GM21619 (cell line): ENCODE measurements around the gene PSMD1.
"Not testable (repeated sequence)": the region's sequence is repeated elsewhere in the genome, so short reads cannot be mapped to it uniquely, and the experiment has no call there.

Experiments
- ATAC-seq: cut with Tn5 transposase; IDR thresholded peaks from one replicate; pipeline ENCODE4 v1.9.1; 2021; ENCODE audit not compliant: unreplicated experiment

Gene PSMD1

DNA sequence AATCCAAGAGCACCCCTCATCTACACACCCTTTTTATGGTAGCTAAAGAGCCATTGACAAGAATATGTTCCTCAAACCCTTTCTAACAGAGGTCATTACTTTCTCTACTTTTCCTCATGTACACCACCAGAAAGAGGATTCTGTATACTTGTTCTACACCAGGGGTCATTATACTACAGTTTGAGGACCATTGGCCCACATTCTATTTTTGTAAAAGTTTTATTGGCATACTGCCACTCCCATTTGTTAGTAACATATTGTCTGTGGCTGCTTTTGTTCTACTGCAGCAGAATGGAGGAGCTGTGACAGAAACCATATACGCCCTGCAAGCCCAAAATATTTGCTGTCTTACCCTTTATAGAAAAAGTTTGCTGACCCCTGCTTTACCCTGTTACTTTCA is 53.9 kb downstream of the PSMD1 start:
- ATAC-seq, result no peak

DNA sequence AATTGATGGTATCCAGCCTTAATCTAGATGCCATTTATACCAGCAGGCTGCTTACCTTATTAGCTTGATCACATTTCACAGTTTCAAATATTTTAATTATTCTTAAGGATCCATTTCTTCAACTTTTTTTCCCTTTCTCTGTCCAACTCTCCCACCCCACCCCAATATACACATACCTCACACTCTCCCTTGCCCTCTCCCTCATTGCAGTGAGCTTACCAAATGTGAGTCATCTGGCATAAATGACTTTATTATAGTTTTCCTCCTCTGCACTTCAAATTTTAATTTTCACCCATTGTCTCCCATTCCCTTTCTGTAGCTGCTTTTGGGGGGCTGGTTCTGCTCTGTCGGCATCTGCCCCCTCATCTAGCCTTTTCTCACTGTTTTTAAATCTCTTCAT is 55.3 kb downstream of the PSMD1 start:
- no peak for ATAC-seq

DNA sequence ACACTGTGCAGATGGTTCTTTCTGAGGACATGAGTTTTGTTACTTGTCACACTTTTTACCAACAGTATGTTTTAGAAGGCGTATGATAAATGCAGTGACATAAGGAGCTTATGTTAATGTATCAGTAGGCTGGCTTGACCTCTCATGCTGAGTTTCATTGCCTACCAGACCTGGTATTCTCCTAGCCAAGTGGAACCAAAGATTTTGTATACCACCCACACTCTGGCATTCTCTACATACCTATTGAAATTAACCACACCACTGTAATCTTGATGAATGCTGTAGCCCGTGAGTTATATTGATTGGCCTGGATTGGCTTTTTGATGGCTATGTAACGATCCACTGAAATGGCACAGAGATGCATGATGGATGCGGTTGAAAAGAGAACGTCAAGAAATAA is 56.8 kb downstream of the PSMD1 start:
- no peak for ATAC-seq

DNA sequence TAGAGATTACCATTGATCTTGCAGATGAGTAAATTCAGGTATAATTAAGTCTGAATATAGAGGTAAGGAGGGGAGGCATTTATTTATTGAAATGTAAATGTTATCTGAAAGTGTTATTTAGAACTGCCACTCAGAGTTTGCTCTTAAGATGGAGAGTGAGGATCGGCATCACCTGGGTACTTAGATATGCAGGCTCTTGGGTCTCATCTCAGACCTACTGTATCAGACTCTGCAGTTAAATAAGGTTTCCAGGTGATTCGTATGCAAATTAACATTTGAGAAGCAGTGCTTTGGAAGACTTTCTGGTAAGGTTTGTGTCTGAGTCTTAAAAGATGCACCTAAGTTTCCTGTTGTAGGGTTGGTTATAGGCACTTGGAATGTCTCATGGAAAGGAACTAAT is 59.0 kb downstream of the PSMD1 start:
- no peak for ATAC-seq

DNA sequence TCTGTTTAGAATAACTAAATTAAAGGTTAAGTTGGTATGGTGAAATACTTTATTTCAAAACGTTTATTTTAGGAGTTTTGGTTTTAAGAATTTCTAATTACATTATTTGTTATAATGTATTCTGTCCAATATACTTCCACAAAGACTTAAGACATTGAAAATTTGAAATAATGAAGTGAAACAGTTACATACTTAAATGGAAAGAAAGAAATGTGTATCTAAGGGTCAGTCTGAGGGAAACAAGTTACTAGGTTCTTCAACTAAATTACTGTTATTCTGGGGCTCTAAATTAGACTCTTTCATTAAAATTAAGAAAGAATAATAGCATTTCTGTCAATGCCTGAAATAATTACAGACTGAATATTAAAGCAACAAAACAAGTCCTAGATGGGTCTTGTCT is 60.5 kb downstream of the PSMD1 start:
- ATAC-seq, result no peak

DNA sequence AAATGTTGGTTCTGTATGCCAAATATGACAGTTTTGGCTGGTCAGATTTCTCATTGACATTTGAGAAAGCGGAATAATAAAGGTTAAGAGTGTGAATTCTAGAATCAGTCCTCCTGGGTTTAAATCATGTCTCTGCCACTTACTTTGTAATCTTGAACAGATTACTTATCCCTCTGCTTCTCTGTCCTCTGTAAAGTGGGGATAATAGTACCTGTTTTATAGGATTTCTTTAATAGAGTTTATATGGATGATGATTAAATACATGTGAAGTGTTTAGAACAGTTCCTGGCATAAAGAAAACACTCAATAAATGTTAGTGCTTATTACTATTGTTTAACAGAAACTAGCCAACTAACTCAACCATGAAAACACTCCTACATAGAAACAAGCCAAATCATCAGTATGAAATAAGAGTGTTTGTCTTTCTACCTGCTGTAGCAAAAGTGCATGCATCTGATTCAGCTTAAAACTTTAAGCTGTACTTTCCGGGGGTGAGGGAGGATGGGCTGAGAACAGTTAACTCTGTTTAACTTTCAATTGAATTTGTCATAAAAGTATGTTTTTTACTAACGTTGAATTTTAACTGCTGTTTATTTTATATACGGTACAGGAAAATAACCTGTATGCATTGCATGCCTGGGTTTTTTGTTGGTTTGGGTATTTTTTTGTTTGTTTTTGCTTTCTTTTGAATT is 61.4 kb downstream of the PSMD1 start:
- ATAC-seq, result no peak

DNA sequence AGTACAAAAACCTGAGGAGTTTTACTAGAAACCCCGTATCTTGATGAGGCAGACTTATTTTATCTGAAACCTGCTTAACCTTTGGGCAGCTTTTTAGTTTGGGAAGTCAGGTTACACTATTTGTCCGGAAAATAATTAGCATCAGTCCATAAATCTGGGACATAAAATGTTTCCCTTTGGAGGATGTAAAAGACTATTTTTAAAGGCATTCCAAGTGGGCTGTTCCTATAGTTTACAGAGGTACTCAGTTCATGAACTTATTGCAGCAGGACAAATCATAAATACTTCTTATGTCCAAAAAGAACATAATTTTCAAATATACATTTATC is 61.9 kb downstream of the PSMD1 start:
- no peak for ATAC-seq

DNA sequence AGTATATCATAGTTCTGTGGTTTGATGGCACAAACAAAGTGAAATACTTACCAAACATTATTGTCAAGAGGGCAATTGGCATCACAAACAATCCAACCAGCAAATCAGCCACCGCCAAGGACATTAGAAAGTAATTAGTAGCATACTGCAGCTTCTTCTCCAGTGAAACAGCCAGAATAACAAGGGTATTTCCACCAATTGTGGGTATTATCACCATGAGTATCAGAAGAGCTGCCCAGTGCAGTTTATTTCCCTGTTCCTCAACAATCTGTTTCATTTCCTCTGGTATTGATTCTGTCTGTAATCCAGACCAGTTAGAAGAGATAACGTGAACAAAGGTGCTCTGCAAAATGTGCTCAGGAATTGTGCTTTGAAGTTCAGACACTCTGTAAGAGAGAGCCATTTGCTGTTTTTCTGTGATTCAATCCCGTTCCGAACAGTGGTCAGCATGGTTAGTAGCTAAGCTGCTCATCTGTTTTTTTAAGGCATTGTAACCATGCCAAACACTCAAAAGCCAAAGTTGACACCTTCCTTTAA is 66.8 kb downstream of the PSMD1 start:
- ATAC-seq, result no peak

DNA sequence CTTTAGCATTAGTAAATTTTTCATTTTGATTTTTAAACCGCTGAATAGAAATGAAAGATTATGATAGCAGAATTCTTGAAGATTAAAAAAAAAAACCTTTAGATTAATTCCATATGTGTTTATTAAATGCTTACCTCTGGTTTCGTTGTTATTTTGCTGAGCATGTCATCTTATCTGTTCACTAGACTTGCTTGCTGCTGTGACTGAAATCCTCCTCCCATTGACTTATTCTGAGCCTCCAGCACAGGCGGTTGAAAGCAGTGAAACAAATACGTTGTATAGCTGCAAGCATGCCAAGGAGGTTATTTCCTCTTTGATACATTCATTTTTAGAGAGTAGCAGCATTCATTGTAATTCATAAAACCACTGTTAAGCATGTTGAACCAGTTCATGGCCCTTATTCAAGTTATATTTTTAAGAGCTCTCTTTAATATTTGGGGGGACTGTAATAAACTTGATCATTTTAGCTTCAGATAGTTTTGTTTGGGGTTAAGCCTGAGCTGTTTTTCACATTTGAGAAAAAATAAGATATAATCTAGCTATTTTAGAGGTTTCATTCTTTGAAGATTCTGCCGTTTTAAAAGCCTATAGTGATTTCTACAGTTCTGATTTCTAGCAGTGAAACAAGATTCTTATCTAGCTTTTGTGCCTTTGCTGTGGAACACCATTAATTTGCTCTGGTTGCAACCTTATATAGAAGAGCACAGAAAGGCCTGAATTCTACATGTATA is 68.3 kb downstream of the PSMD1 start, which contains the start of gene HTR2B:
Gene HTR2B (minus strand): TSS at position 205 of the 731 bp plus-strand sequence. CDS start 1,278 bp downstream, outside the sequence.
- ATAC-seq, result no peak

DNA sequence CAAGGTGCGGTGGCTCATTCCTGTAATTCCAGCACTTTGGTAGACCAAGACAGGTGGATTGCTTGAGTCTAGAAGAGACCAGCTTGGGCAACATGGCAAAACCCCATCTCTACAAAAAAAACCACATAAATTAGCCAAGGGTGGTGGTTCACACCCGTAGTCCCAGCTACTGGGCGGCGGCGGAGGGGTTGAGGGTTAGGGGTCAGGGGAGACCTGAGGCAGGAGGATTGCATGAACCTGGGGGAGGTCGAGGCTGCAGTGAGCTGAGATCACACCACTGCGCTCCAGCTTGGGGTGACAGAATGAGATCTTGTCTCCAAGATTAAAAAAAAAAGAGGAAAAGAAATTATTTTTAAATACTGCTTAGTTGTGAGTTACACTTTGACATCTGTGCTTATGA is 69.5 kb downstream of the PSMD1 start:
- ATAC-seq, result no peak

DNA sequence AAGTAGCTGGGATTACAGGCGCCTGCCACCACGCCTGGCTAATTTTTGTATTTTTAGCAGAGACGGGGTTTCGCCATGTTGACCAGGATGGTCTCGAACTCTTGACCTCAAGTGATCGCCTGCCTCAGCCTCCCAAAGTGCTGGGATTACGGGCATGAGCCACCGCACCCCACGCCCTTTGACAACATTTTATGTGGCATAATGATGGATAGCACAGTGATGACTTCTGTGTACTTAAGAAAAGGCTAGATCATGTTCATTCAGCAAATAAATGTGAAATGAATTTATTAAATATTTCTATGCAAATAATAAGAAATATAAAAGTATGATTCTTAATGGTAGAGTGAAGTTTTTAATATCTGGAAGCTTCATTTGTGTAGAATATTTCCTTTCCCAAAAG is 70.8 kb downstream of the PSMD1 start:
- ATAC-seq, result no peak

DNA sequence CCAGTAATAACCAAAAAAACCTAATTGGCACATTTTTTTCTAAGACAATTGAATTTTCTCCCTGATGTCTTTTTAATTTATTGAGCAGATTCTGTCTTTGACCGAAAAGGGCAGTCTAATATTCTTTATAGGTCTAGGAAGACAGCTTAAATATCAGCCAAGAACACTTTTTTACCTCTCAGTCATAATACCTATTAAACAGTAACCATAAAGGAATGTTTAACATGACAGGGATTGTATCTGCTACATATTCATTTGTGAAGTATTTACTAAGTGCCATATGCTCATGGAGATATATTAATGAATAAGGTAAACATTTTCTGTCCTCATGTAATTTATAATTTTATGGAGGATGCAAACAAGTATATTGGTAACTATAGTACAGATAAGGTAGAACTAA is 71.3 kb downstream of the PSMD1 start:
- no peak for ATAC-seq

DNA sequence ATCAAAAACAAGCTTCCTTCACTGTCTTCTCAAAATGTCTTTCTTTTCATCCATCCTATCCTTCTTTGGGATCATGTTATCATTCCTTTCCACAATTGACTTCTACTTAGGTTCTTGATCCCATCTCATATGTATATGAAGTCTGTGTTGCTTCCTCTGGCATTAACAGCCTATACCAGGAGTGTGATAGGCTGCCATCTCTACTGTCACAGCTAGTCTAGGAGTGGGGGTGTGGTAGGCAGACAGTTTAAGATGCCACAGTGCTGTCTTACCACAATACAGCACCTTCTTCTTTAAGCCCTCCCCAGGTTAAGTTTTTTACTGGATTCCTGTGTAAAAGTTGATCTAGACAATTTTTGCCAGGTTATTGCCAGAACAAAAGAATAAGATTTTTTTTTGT is 71.9 kb downstream of the PSMD1 start:
- ATAC-seq, result no peak

DNA sequence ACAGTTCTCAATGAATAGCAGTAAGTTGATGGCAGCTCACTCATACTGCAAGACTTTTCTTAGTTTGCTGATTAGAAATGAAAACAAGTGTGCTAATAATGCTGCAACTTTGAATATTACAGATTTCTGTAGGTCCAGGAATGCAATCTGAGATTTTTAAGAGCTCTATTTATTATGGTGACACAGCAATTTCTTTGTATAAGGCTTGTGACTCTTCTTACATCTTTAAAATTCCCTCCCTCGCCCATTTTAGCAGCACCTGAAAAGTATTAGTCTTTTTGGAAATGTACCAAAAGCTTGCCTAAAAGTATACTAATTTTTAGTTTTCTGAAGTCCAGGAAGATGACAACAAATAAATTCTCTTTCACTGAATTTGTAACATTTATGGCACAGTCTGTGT is 72.5 kb downstream of the PSMD1 start:
- ATAC-seq, result no peak

DNA sequence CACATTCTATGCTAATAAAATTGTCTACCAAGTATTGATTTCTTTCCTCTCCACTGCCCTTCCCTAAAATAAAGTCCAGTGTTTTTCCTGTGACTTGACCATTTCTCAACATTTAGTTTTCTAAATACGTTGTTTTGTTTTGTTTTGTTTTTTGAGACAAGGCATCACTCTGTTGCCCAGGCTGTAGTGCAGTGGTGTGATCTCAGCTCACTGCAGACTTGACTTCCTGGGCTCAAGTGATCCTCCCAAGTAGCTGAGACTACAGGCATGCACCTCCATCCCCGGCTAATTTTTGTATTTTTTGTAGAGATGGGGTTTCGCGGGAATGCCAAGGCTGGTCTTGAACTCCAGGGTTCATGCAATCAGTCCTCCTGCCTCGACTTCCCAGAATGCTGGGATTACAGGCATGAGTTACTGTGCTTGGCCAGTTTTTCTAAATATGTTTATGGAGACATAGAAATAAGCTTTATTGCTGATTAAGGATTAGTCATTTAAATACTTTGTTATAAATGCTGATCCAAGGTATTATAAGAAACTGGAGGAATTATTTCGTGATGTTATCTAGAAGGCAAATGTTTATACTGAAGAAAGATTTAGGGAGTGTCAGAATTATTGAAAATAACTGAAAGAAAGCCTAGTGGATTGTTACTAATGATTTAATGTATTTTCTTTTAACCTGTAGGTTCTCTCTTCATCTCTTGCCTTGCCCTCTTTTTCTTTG is 73.8 kb downstream of the PSMD1 start:
- ATAC-seq, result no peak

DNA sequence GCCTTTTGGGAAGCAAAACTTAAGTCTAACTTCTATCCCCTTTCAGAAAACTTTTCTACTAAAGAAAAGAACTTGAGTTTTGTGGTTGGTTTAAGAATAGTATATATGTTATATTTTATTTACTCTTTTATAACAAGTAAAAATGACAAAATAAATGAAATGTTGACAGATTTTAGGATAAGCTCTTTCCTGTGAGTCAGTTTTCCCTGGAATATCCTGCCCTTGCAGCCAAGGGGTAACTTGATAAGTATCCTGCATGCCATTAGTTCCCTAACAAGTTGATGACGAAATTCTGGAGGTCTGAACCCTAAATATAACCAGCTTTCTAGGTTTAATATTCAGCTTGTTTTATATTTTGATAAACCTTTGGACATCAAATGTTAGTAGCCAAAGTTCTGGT is 75.5 kb downstream of the PSMD1 start:
- no peak for ATAC-seq

DNA sequence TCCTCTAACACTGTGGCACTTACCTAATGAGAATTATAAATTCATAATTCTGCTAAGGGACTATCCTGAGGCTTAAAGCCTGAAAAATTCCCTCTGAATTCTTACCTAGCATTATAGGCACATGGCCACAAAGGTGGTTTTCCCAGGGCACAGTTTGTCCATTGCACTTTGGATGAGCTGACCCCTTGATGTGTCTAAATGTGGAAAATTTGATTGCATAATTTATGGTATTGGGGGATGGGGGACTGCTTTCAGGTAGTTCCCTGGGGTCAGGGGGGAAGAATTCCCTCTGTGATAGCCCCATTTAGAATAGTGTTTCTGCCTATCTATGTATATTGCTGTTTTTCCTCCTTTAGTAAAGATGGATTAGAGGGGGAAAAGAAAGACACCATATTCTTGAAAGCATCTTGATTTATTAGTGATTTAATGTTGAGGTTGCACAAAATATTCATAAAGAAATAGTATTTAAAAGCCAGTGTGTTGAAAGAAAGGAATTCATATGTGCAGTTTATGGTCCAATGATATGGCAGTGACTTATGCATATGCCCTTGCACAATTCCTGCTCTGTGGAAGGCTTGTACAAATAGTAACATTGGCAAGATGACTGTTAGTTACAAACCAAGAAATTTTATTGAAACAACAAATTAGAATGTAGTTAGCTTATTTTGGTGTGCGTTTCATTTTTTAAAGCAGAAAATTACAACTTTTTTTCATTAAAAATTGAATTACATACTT is 76.9 kb downstream of the PSMD1 start:
- no peak for ATAC-seq

DNA sequence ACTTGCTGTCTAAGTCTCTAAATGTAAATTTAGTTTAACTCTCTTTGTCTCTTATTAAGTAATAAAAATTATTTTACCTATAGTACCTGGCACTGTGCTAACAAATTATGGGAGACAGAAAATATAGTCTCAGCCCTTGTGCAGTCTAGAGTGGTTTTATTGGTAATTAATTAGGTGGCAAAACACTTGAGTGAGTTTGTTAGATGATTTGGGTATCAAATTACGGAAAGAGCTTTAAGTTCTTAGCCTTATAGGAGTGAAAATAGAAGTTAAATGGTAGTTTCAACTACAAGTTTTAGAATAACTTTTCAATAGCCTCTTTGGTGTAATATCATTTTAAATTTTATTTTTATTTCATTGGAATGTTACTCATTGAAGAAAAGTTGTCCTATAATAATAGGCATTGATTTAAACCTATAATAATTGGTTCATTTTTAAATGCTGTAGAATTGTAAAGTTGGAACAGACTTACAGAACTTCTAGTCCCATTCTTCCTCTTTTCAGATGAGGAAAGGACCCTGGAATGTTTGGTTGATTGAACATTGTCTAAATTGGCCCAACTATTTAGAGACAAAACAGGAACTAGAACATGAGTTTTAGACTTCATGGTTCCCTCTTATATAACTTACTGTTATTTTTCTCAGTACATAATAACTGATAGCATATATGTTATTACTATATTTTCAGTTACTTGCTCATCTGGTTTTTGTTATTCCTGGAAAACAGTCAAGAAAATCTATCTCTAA is 78.4 kb downstream of the PSMD1 start:
- ATAC-seq, result no peak

DNA sequence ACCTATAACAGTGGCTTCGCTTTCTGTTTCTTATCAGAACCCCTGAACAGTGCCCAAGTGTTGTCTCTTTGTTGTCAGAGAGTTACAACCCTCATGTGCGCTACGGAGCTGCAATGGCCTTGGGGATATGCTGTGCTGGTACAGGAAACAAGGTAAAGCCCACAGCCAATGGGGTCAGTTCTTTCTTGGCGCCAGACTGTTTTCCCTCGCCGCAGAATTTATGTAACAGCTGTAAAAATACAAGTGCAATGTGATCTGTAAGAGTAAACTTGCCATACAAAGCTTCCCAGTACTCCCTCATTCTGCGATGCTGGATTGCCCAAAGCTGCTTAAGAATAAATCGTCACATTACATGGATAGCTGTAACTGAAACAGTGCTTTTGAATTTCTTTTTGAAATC is 82.0 kb downstream of the PSMD1 start:
- no peak for ATAC-seq

DNA sequence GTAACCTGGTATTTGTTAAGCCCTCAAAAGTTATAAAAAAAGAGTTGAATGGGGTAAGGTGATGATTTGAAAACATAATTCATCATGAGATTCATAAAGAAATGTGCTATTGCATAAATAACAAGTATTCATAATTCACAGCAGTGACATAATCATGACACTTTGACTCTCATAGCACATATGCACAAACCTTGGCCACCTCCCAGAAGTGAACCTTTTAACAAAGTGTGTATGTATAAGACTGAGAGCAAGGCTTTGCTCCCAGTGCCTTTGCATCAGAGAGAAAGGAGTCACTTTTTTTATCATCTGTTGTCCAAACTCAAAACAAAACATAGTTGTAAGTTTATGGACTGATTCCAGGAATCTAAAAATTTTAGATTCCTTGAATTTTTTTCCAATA is 83.1 kb downstream of the PSMD1 start:
- ATAC-seq, result no peak

DNA sequence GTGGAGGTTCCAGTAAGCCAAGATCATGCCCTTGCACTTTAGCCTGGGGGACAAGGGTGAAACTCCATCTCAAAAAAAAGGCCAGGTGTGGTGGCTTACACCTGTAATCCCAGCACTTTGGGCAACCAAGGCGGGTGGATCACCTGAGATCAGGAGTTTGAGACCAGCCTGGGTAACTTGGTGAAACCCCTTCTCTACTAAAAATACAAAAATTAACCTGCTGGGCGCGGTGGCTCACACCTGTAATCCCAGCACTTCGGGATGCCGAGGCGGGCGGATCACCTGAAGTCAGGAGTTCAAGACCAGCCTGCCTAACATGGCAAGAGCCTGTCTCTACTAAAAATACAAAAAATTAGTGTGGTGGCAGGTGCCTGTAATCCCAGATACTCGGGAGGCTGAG is 84.1 kb downstream of the PSMD1 start:
- not testable (repeated sequence) for ATAC-seq
